ENCODE results near the gene FBH1.

Gene FBH1

DNA sequence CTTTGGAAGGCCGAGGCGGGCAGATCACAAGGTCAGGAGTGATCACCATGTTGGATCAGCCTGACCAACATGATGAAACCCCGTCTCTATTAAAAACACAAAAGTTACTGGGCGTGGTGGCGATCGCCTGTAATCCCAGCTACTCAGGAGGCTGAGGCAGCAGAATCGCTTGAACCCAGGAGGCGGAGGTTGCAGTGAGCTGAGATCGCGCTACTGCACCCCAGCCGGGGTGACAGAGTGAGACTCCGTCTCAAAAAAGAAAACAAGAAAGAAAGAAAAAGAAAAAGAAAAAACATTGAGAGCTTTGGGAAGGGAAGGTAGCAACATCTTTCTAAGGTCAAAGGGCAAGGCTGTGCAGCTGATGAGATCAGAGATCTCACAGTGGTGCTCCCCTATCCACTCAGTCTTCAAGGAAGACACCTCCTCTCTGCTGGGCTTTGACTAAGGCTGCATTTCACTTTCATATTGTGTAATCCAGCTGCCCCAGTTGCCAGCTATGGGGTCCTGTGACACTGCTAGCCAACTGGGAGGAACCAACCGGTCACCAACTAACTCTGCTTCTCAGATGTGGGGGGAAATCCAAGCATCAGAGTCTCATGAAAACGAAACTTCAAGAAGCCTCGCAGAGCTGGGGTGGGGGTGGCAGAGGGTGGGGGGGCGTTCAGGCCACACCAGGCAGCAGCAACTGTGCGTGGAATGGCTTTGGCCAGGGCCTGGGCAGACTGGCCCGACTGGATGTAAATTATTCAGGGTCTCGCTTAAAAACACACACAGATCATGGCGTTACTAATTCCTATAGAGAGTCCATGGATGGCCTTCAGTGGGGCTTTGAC lies 85.8 kb downstream of the FBH1 start:
- DNase-seq = no peak
- peak overlapping the region; percentile 80 for H3K4me3 ChIP-seq (ENCODE audit: low read depth, low read length)
- no peaks in the 10 kb centered on the region for H3K36me3 ChIP-seq (replicated peaks)
- no peaks in the 10 kb centered on the region for H3K27me3 ChIP-seq (replicated peaks)
- no peak for TF ChIP-seq CTCF (IDR thresholded peaks at IDR 0.05; ENCODE audit: low read depth, low read length, missing control alignments)
- in situ Hi-C loops (cut with HindIII; ENCODE audit: low pct_ligation_motif_present, low sequenced_read_pairs) = no loop called here
- H3K27ac ChIP-seq = no peak overlapping the region

- DNase-seq = no peak
- no peak for TF ChIP-seq CTCF (IDR thresholded peaks at IDR 0.05; ENCODE audit: low read depth, low read length, missing control alignments)
- H3K27me3 ChIP-seq (replicated peaks) = no peaks in the 10 kb centered on the region
Measured at GRCh38 chr10:5976512-5977470, 86.7 kb downstream of the FBH1 start.

DNA sequence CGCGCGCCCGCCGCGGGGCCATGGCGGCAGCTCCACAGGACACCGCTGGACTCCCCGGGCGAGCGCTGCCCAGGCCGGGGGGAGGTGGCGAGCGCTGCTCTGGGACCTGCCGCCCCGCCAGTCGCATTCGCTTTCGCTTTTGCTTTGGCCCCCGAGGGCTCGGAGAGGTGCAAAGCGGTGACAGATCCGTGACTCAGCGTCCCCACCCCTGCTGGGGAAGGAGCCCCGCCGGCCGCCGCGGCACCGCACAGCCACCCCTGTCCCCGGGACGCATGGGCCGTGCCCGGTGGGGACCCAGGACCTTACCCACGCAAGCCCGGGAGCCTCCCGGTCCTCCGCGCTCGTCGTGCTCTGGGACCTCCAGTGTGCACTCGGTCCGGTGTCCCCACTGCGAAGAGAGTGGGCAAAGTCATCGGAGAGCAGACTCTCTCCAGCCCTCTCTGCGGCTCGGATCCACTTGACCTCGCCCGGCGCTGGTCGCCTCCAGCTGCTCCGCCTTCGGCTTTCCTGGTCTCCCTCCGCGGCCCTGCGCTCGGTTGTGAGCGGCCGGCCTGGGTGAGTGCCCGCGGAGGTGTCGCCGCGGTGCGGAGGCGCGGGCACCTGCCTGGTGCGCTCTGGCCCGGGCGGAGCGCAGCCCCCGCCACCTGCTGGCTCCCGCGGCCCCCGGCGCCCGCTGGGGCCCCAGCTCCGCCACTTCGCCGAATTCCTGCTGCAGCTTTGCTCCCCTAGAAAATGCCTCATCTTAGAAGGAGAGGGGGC lies 87.6 kb downstream of the FBH1 start, which contains the start of gene IL15RA:
Gene IL15RA, minus strand, starts transcription at position 73 of the 759 bp plus-strand sequence. Its CDS starts 51 bp downstream, at position 22.
- in situ Hi-C loops (cut with HindIII; ENCODE audit: low pct_ligation_motif_present, low sequenced_read_pairs) = no loop called here
- Histone ChIP-seq H3K4me3 (ENCODE audit: low read depth, low read length) (peak within 1 kb of the TSS; percentile 80), H3K27ac (peak within 1 kb of the TSS; percentile 8), H3K36me3 (replicated peaks) (no peaks in the 10 kb centered on the region), H3K27me3 (replicated peaks) (no peaks in the 10 kb centered on the region)
- DNase-seq = peak; percentile 25
- TF ChIP-seq CTCF (IDR thresholded peaks at IDR 0.05; ENCODE audit: low read depth, low read length, missing control alignments) = no peak

More at GRCh38 chr10:5976512-5977470, 86.7 kb downstream of the FBH1 start:
- H3K27ac ChIP-seq = peak overlapping the region; percentile 8
- peak overlapping the region; percentile 80 for H3K4me3 ChIP-seq (ENCODE audit: low read depth, low read length)
- no peaks in the 10 kb centered on the region for H3K36me3 ChIP-seq (replicated peaks)
- in situ Hi-C loops (cut with HindIII; ENCODE audit: low pct_ligation_motif_present, low sequenced_read_pairs) = no loop called here

GRCh38 chr10:5978230-5978489 lies 88.1 kb downstream of the FBH1 start:
- no peak overlapping the region for H3K27ac ChIP-seq
- in situ Hi-C loops (cut with HindIII; ENCODE audit: low pct_ligation_motif_present, low sequenced_read_pairs) = no loop called here

More at GRCh38 chr10:5978230-5978489, 88.1 kb downstream of the FBH1 start:
- no peaks in the 10 kb centered on the region for H3K36me3 ChIP-seq (replicated peaks)
- no peak for TF ChIP-seq CTCF (IDR thresholded peaks at IDR 0.05; ENCODE audit: low read depth, low read length, missing control alignments)
- DNase-seq = no peak
- H3K27me3 ChIP-seq (replicated peaks) = no peaks in the 10 kb centered on the region
- H3K4me3 ChIP-seq (ENCODE audit: low read depth, low read length) = peak overlapping the region; percentile 80

Measured in brain microvascular endothelial cell (primary cell).